B cell (primary cell): Measurements from ENCODE around the gene ERVV-1. TPM values are rescaled to one million over a fixed set of nuclear protein-coding genes. Genes with fewer than 3 reads are reported as not detected.

Source experiments
- ATAC-seq: fragments of 200-7000 bp; cut with Tn5 transposase; one replicate; pipeline ENCODE4 v1.10.0; 2021; ENCODE audit warnings: low read depth, mild to moderate bottlenecking, moderate number of reproducible peaks, moderate library complexity
- CTCF ChIA-PET: fragments of 350-600 bp; sonication (Branson Sonifier 250); formaldehyde crosslinking; loops from one replicate; lab custom pipeline; 2021; ENCODE audit warnings: antibody characterized with exemption, inconsistent platforms; lab: Charles Lee
- POLR2A ChIA-PET: fragments of 350-600 bp; sonication (Branson Sonifier 250); formaldehyde crosslinking; loops from one replicate; lab custom pipeline; 2021; ENCODE audit warnings: antibody characterized with exemption; lab: Charles Lee
- DNase-seq: peaks from one replicate; pipeline ENCODE4 v3.0.0; 2013
- H2AFZ ChIP-seq: 2 replicates; pipeline ENCODE4 v1.6.1; 2012; ENCODE audit warnings: mild to moderate bottlenecking, low read depth, low read length; ENCODE audit not compliant: insufficient read depth, poor library complexity, severe bottlenecking
- H3K27ac ChIP-seq, 2 donors: 1 replicate in 1 of 2; 2 replicates in 1 of 2; pipeline ENCODE4 v1.5.1; 2012 to 2013; ENCODE audit warnings: low read length in 2 of 2, mild to moderate bottlenecking in 2 of 2, moderate library complexity in 1 of 2
- H3K27me3 ChIP-seq, 4 experiments: fragments of 200-600 bp in 1 of 4; sonication (generic) in 1 of 4; replicated peaks in 1 of 4; 1 replicate in 2 of 4; 2 replicates in 2 of 4; pipeline versions ENCODE4 v1.6.1 to v1.7.0; 2013 to 2016; ENCODE audit warnings: low read length in 3 of 4, mild to moderate bottlenecking in 2 of 4, mixed read lengths in 1 of 4, moderate library complexity in 1 of 4; ENCODE audit not compliant: insufficient read depth in 4 of 4, control insufficient read depth in 3 of 4; ENCODE audit errors: control extremely low read depth in 1 of 4
- H3K36me3 ChIP-seq, 2 experiments: replicated peaks in 1 of 2; 1 replicate in 1 of 2; 2 replicates in 1 of 2; pipeline versions ENCODE4 v1.6.1 to v1.7.1; 2013; ENCODE audit warnings: low read length in 1 of 2; ENCODE audit not compliant: insufficient read depth in 2 of 2, control insufficient read depth in 1 of 2; ENCODE audit errors: control extremely low read depth in 1 of 2, extremely low read depth in 1 of 2
- H3K4me1 ChIP-seq, 2 donors: fragments of 200-600 bp in 1 of 2; sonication (generic) in 1 of 2; 1 replicate in 1 of 2; 2 replicates in 1 of 2; pipeline versions ENCODE4 v1.5.1 to v1.6.1; 2013 to 2017; ENCODE audit warnings: low read length in 2 of 2; ENCODE audit not compliant: control insufficient read depth in 2 of 2, insufficient read depth in 2 of 2
- H3K4me2 ChIP-seq: replicated peaks from 2 replicates; pipeline ENCODE3; 2012; ENCODE audit warnings: mild to moderate bottlenecking, low read depth, low read length; ENCODE audit not compliant: poor library complexity, severe bottlenecking
- H3K4me3 ChIP-seq, 5 experiments: fragments of 200-600 bp in 1 of 5; sonication (generic) in 1 of 5; 1 replicate in 3 of 5; 2 replicates in 2 of 5; pipeline versions ENCODE4 v1.5.1 to v1.7.0; 2011 to 2016; ENCODE audit warnings: low read length in 4 of 5, mild to moderate bottlenecking in 4 of 5, low read depth in 2 of 5, control low read depth in 1 of 5, moderate library complexity in 1 of 5; ENCODE audit not compliant: insufficient read depth in 1 of 5; ENCODE audit errors: control extremely low read depth in 1 of 5, extremely low read depth in 1 of 5
- H3K79me2 ChIP-seq: fragments of 200-600 bp; sonication (generic); one replicate; pipeline ENCODE4 v1.6.0; 2016; ENCODE audit warnings: low read length; ENCODE audit not compliant: control insufficient read depth, insufficient read depth
- H3K9ac ChIP-seq: fragments of 200-600 bp; sonication (generic); 2 replicates; pipeline ENCODE4 v1.6.1; 2017; ENCODE audit warnings: mild to moderate bottlenecking, low read length, moderate library complexity
- H3K9me3 ChIP-seq, 3 donors: one replicate each; pipeline versions ENCODE4 v1.6.1 to v1.7.1; 2013; ENCODE audit warnings: low read length in 2 of 3; ENCODE audit not compliant: control insufficient read depth in 2 of 3, insufficient read depth in 1 of 3; ENCODE audit errors: control extremely low read depth in 1 of 3
- H4K20me1 ChIP-seq: 2 replicates; pipeline ENCODE4 v1.6.0; 2012; ENCODE audit warnings: mild to moderate bottlenecking, low read length; ENCODE audit not compliant: insufficient read depth, control insufficient read depth, poor library complexity, severe bottlenecking
- H3K27ac Mint-ChIP-seq: one replicate; pipeline ENCODE4 v1.8.0; 2021; ENCODE audit warnings: mixed read lengths
- H3K27me3 Mint-ChIP-seq: one replicate; pipeline ENCODE4 v1.8.0; 2021; ENCODE audit warnings: mixed read lengths
- H3K4me1 Mint-ChIP-seq: one replicate; pipeline ENCODE4 v1.8.0; 2021; ENCODE audit warnings: mixed read lengths
- H3K4me3 Mint-ChIP-seq: one replicate; pipeline ENCODE4 v1.8.0; 2021; ENCODE audit warnings: mixed read lengths
- H3K9me3 Mint-ChIP-seq: one replicate; pipeline ENCODE4 v1.8.0; 2022; ENCODE audit warnings: mixed read lengths; ENCODE audit not compliant: insufficient read depth
- CTCF ChIP-seq: fragments of 200-600 bp; IDR thresholded peaks from one replicate; pipeline ENCODE4 v1.8.0; 2022; ENCODE audit warnings: antibody characterized with exemption, mild to moderate bottlenecking
- EZH2 ChIP-seq: IDR thresholded peaks from 2 replicates; pipeline ENCODE4 v1.6.1; 2012; ENCODE audit warnings: borderline replicate concordance, low read depth, mild to moderate bottlenecking, moderate library complexity, low read length; ENCODE audit not compliant: insufficient read depth, poor library complexity, severe bottlenecking
- WGBS: methylation state at CpG from one replicate; pipeline ENCODE4 v1.1.5; 2013; ENCODE audit warnings: missing lambda C conversion rate; ENCODE audit not compliant: insufficient coverage; 5-methylcytosine and 5-hydroxymethylcytosine counted together
- intact Hi-C: fragments of 100-400 bp; cut with micrococcal nuclease; formaldehyde crosslinking; loops from one replicate; pipeline ENCODE4 v1.10.0; 2022
- polyA plus RNA-seq: library from polyadenylated mRNA; depleted of rRNA; stranded (reverse); fragments of >200 nt; gene quantifications from 2 replicates; pipeline ENCODE4 v1.2.3, GENCODE V29; 2012
- total RNA-seq, 2 donors: library from RNA; stranded (reverse); fragments of 120-200 nt in 1 of 2; gene quantifications; 1 replicate in 1 of 2; 2 replicates in 1 of 2; pipeline versions ENCODE4 v1.2.3 to v1.2.4, GENCODE V29; 2013 to 2022

The ERVV-1 gene
- total and polyA plus RNA-seq, 2 donors (not counting 1 experiment from before 2014, with no cell fraction given), result 0.49 TPM; not detected in 1

- no peak for ATAC-seq
- Histone ChIP-seq H3K4me3 (no peak overlapping the region), H3K4me1 (no peaks in the 10 kb centered on the region), H4K20me1 (no peaks in the 10 kb centered on the region), H3K27me3 (no peaks in the 10 kb centered on the region), H2AFZ (no peak overlapping the region), H3K36me3 (no peaks in the 10 kb centered on the region), H3K79me2 (no peaks in the 10 kb centered on the region), H3K9ac (no peak overlapping the region), H3K27ac (no peak overlapping the region), H3K9me3 (peaks cover 0 to 40% (median 9%) of the 10 kb centered on the region in 3 donors), H3K4me2 (no peak overlapping the region)
- ChIA-PET CTCF (no interaction called here), POLR2A (no interaction called here)
- no peak overlapping the region for H3K4me3 Mint-ChIP-seq
- no peak overlapping the region for H3K27ac Mint-ChIP-seq
- peaks cover 5% of the 10 kb centered on the region for H3K27me3 Mint-ChIP-seq
- intact Hi-C loops, result no loop called here
- H3K9me3 Mint-ChIP-seq, result peaks cover 14% of the 10 kb centered on the region
- 87% methylated on average over 3 of the region's 4 CpGs for WGBS
- H3K4me1 Mint-ChIP-seq, result peaks cover 4% of the 10 kb centered on the region
- TF ChIP-seq EZH2 (no peak), CTCF (no peak)
- DNase-seq, result no peak
Measured at GRCh38 chr19:52987221-52987620, 26.5 kb upstream of the ERVV-1 start.

GRCh38 chr19:52988506-52988905 is 25.2 kb upstream of the ERVV-1 start:
- ChIA-PET CTCF (no interaction called here), POLR2A (no interaction called here)
- Mint-ChIP-seq H3K4me1 (peaks cover 10% of the 10 kb centered on the region), H3K9me3 (peaks cover 14% of the 10 kb centered on the region), H3K4me3 (no peak overlapping the region), H3K27ac (no peak overlapping the region), H3K27me3 (peaks cover 7% of the 10 kb centered on the region)
- no peak overlapping the region for H3K4me2 ChIP-seq
- 100% methylated on average over 2 of the region's 5 CpGs for WGBS
- H3K36me3 ChIP-seq, result no peaks in the 10 kb centered on the region
- DNase-seq (no peak), ATAC-seq (no peak)
- H3K9ac ChIP-seq, result no peak overlapping the region
- intact Hi-C loops, result no loop called here
- peaks cover 0 to 45% (median 9%) of the 10 kb centered on the region in 3 donors for H3K9me3 ChIP-seq
- no peak overlapping the region for H3K27ac ChIP-seq
- no peak overlapping the region for H2AFZ ChIP-seq
- H3K4me1 ChIP-seq, result peaks cover 3 to 7% of the 10 kb centered on the region in 2 donors
- no peak overlapping the region for H3K4me3 ChIP-seq
- H3K79me2 ChIP-seq, result no peaks in the 10 kb centered on the region
- no peaks in the 10 kb centered on the region for H4K20me1 ChIP-seq
- TF ChIP-seq CTCF, result no peak
- TF ChIP-seq EZH2, result no peak
- H3K27me3 ChIP-seq, result peaks cover 0 to 6% (median 1%) of the 10 kb centered on the region in 4 experiments
